ENCODE measurements around the gene HDHD5.
A peak's percentile ranks its signal among the peaks of the same experiment; 100 is the strongest.

Gene HDHD5

DNA sequence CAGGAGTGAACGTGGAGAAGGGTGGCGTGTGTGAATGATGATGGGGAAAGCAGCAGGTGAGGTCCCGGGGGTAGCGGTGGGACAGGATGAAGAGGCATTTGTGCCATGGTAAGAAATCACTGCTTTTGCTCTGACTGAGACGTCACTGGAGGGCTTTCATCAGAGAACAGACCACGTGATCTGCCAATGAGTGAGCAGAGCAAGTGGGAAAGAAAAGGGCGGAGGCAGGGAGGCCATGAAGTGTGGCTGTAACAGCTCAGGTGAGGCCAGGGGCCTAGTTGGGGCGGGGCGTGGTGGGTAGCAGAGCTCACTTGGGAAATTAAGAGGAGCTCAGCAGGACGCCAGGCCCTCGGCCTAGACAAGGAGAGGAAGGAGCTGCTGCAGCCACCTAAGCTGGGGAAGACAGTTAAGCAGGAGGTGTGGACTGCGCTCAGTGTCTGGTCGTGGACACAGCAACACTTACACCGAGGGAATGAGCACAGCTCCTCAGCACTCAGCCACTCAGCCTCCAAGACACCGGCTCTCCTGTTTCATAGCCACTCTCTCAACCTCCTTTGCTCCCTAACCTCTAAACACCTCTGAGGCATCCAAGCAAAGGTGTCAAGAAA lies 23.8 kb downstream of the HDHD5 start:
- Histone ChIP-seq H2AK5ac (ENCODE audit: low read length) (no peak overlapping the region), H3K14ac (ENCODE audit: low read length) (no peak overlapping the region), H3K36me3 (ENCODE audit: control insufficient read depth in 1 of 2, insufficient read depth in 2 of 2, low read length in 2 of 2) (peaks cover 5% of the 10 kb centered on the region in 2 experiments), H3K9ac (ENCODE audit: low read length) (no peak overlapping the region), H2BK12ac (ENCODE audit: low read length) (no peak overlapping the region), H2BK5ac (ENCODE audit: low read depth, low read length, poor library complexity) (no peak overlapping the region), H2AFZ (ENCODE audit: insufficient read depth, low read length, poor library complexity) (no peak overlapping the region), H3K4me1 (ENCODE audit: control insufficient read depth in 1 of 2, insufficient read depth in 2 of 2, low read length in 2 of 2) (no peaks in the 10 kb centered on the region), H3K23ac (ENCODE audit: low read length) (no peak overlapping the region), H3K9me3 (ENCODE audit: insufficient read depth, low read depth, low read length) (no peaks in the 10 kb centered on the region), H3K4me3 (ENCODE audit: low read depth, low read length) (no peak overlapping the region), H2BK120ac (ENCODE audit: insufficient read depth, low read length, poor library complexity) (no peak overlapping the region), H3K4ac (ENCODE audit: low read depth, low read length) (no peak overlapping the region), H4K91ac (ENCODE audit: low read depth, low read length) (no peak overlapping the region), H4K8ac (ENCODE audit: low read depth, low read length) (no peak overlapping the region), H3K79me2 (ENCODE audit: control insufficient read depth, insufficient read depth, low read length, poor library complexity) (no peaks in the 10 kb centered on the region), H3K4me2 (ENCODE audit: low read length) (no peak overlapping the region), H3K27ac (ENCODE audit: low read depth, low read length) (no peak overlapping the region), H3K27me3 (ENCODE audit: insufficient read depth, low read length) (no peaks in the 10 kb centered on the region), H4K12ac (ENCODE audit: low read depth, low read length) (no peak overlapping the region), H3K79me1 (ENCODE audit: low read length) (no peaks in the 10 kb centered on the region), H3K18ac (ENCODE audit: low read length) (no peak overlapping the region)
- no CpG with 5 or more reads among the region's 15 CpGs for WGBS (ENCODE audit: extremely low coverage, insufficient coverage, insufficient read length)
- no peak for DNase-seq

DNA sequence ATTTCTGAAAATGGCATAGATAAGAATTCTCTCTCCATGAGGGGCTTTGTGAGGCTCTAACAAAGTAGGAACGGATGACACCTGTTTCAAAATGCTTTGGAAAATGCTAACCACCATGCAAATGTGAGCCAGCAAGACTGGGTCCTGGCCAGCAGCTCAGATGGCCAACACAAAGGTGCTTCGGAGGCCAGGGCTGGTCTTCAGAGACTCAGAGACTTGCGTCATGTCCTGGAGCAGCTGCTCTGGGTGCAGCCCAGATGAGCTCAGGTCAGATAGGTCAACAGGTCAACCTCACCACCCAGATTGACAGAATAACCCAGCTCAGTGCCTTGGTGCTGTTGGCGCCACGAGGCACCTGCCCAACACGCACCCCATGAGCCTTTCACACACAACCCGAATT lies 25.9 kb downstream of the HDHD5 start:
- Histone ChIP-seq H3K36me3 (ENCODE audit: control insufficient read depth in 1 of 2, insufficient read depth in 2 of 2, low read length in 2 of 2) (peaks cover 5% of the 10 kb centered on the region in 2 experiments), H2AFZ (ENCODE audit: insufficient read depth, low read length, poor library complexity) (no peak overlapping the region)

DNA sequence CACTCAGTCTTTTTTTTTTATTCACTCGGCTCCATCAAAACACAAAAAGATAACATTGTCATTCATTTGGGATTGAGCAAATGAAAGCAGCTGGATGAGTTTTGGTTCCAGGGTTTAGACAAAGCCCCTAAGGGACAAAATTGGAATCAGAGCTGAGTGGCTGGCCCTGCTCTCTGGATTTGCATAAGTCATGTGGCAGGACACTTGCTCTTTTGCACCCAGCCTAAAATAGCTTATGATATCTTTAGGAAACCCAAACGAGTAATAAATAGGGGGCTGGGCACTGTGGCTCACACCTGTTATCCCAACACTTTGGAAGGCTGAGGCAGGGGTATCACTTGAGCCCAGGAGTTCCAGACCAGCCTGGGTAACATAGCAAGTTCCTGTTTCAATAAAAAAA lies 27.0 kb downstream of the HDHD5 start:
- Histone ChIP-seq H2AK5ac (ENCODE audit: low read length) (no peak overlapping the region), H4K12ac (ENCODE audit: low read depth, low read length) (no peak overlapping the region), H3K79me1 (ENCODE audit: low read length) (no peaks in the 10 kb centered on the region), H2BK12ac (ENCODE audit: low read length) (no peak overlapping the region), H3K4ac (ENCODE audit: low read depth, low read length) (no peak overlapping the region), H3K18ac (ENCODE audit: low read length) (no peak overlapping the region), H4K91ac (ENCODE audit: low read depth, low read length) (no peak overlapping the region), H3K4me2 (ENCODE audit: low read length) (no peak overlapping the region), H2BK120ac (ENCODE audit: insufficient read depth, low read length, poor library complexity) (no peak overlapping the region), H2AFZ (ENCODE audit: insufficient read depth, low read length, poor library complexity) (no peak overlapping the region), H3K9ac (ENCODE audit: low read length) (no peak overlapping the region), H3K9me3 (ENCODE audit: insufficient read depth, low read depth, low read length) (no peaks in the 10 kb centered on the region), H3K27me3 (ENCODE audit: insufficient read depth, low read length) (no peaks in the 10 kb centered on the region), H3K79me2 (ENCODE audit: control insufficient read depth, insufficient read depth, low read length, poor library complexity) (no peaks in the 10 kb centered on the region), H3K4me3 (ENCODE audit: low read depth, low read length) (no peak overlapping the region), H3K27ac (ENCODE audit: low read depth, low read length) (no peak overlapping the region), H4K8ac (ENCODE audit: low read depth, low read length) (no peak overlapping the region), H3K23ac (ENCODE audit: low read length) (no peak overlapping the region), H3K36me3 (ENCODE audit: control insufficient read depth in 1 of 2, insufficient read depth in 2 of 2, low read length in 2 of 2) (no peaks in the 10 kb centered on the region), H2BK5ac (ENCODE audit: low read depth, low read length, poor library complexity) (no peak overlapping the region), H3K14ac (ENCODE audit: low read length) (no peak overlapping the region), H3K4me1 (ENCODE audit: control insufficient read depth in 1 of 2, insufficient read depth in 2 of 2, low read length in 2 of 2) (no peaks in the 10 kb centered on the region)
- DNase-seq = peak in 1 of 2 donors; percentile 7
- WGBS (ENCODE audit: extremely low coverage, insufficient coverage, insufficient read length) = no CpG with 5 or more reads among the region's 2 CpGs

More for the DNA sequence above, 25.9 kb downstream of the HDHD5 start:
- Histone ChIP-seq H3K79me2 (ENCODE audit: control insufficient read depth, insufficient read depth, low read length, poor library complexity) (no peaks in the 10 kb centered on the region), H3K4ac (ENCODE audit: low read depth, low read length) (no peak overlapping the region), H3K18ac (ENCODE audit: low read length) (no peak overlapping the region), H3K4me2 (ENCODE audit: low read length) (no peak overlapping the region), H3K14ac (ENCODE audit: low read length) (no peak overlapping the region), H2AK5ac (ENCODE audit: low read length) (no peak overlapping the region), H3K27ac (ENCODE audit: low read depth, low read length) (no peak overlapping the region), H3K9me3 (ENCODE audit: insufficient read depth, low read depth, low read length) (no peaks in the 10 kb centered on the region), H3K79me1 (ENCODE audit: low read length) (no peaks in the 10 kb centered on the region), H4K8ac (ENCODE audit: low read depth, low read length) (no peak overlapping the region), H4K91ac (ENCODE audit: low read depth, low read length) (no peak overlapping the region), H3K23ac (ENCODE audit: low read length) (no peak overlapping the region), H2BK120ac (ENCODE audit: insufficient read depth, low read length, poor library complexity) (no peak overlapping the region), H3K4me1 (ENCODE audit: control insufficient read depth in 1 of 2, insufficient read depth in 2 of 2, low read length in 2 of 2) (no peaks in the 10 kb centered on the region), H2BK5ac (ENCODE audit: low read depth, low read length, poor library complexity) (no peak overlapping the region), H3K9ac (ENCODE audit: low read length) (no peak overlapping the region), H4K12ac (ENCODE audit: low read depth, low read length) (no peak overlapping the region), H3K27me3 (ENCODE audit: insufficient read depth, low read length) (no peaks in the 10 kb centered on the region), H2BK12ac (ENCODE audit: low read length) (no peak overlapping the region), H3K4me3 (ENCODE audit: low read depth, low read length) (no peak overlapping the region)
- no CpG with 5 or more reads among the region's 7 CpGs for WGBS (ENCODE audit: extremely low coverage, insufficient coverage, insufficient read length)
- no peak for DNase-seq

DNA sequence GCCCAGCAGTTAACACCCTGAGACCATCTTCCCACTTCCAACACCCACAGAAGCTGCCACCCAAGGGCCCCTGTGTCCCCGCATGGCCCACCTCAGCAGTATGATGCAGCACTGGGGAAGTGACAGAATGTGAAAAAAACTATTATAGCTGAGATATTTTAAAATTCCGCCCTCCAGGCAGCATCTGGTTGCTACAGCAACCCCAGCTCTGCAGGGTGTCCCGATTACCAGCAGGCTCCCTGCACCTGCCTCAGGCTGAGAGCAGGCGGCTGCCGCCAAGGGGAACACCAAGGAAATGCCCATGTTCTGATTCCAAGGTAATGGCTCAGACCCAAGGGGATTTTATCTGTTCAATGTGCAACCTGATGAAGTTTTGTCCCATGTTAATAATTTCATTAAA lies 27.4 kb downstream of the HDHD5 start:
- Histone ChIP-seq H3K18ac (ENCODE audit: low read length) (no peak overlapping the region), H3K4me3 (ENCODE audit: low read depth, low read length) (no peak overlapping the region), H3K4ac (ENCODE audit: low read depth, low read length) (no peak overlapping the region), H3K4me1 (ENCODE audit: control insufficient read depth in 1 of 2, insufficient read depth in 2 of 2, low read length in 2 of 2) (no peaks in the 10 kb centered on the region), H3K4me2 (ENCODE audit: low read length) (no peak overlapping the region), H3K9me3 (ENCODE audit: insufficient read depth, low read depth, low read length) (no peaks in the 10 kb centered on the region), H3K79me2 (ENCODE audit: control insufficient read depth, insufficient read depth, low read length, poor library complexity) (no peaks in the 10 kb centered on the region), H3K9ac (ENCODE audit: low read length) (no peak overlapping the region), H4K8ac (ENCODE audit: low read depth, low read length) (no peak overlapping the region), H4K91ac (ENCODE audit: low read depth, low read length) (no peak overlapping the region), H4K12ac (ENCODE audit: low read depth, low read length) (no peak overlapping the region), H3K36me3 (ENCODE audit: control insufficient read depth in 1 of 2, insufficient read depth in 2 of 2, low read length in 2 of 2) (no peaks in the 10 kb centered on the region), H3K23ac (ENCODE audit: low read length) (no peak overlapping the region), H3K27ac (ENCODE audit: low read depth, low read length) (no peak overlapping the region), H2BK12ac (ENCODE audit: low read length) (no peak overlapping the region), H3K14ac (ENCODE audit: low read length) (no peak overlapping the region), H2AK5ac (ENCODE audit: low read length) (no peak overlapping the region), H3K79me1 (ENCODE audit: low read length) (no peaks in the 10 kb centered on the region), H2AFZ (ENCODE audit: insufficient read depth, low read length, poor library complexity) (no peak overlapping the region), H2BK5ac (ENCODE audit: low read depth, low read length, poor library complexity) (no peak overlapping the region), H2BK120ac (ENCODE audit: insufficient read depth, low read length, poor library complexity) (no peak overlapping the region), H3K27me3 (ENCODE audit: insufficient read depth, low read length) (no peaks in the 10 kb centered on the region)
- no CpG with 5 or more reads among the region's 5 CpGs for WGBS (ENCODE audit: extremely low coverage, insufficient coverage, insufficient read length)
- peak; percentile 69 to 79 for DNase-seq

All from trophoblast cell (in vitro differentiated cells and primary cell).